Mesenchymal stem cell (in vitro differentiated cells and primary cell): Measurements from ENCODE around the gene KDM1B.
A peak's percentile ranks its signal among the peaks of the same experiment; 100 is the strongest.

Experiments used
- DNase-seq: peaks from one replicate; pipeline ENCODE4 v3.0.0-alpha.2; 2013
- H2AFZ ChIP-seq: one replicate; pipeline ENCODE4 v1.6.1; 2013; ENCODE audit warnings: low read depth, mild to moderate bottlenecking, control low read depth, inconsistent platforms, low read length, moderate library complexity
- H2AK5ac ChIP-seq: 2 replicates; pipeline ENCODE4 v1.6.1; 2013; ENCODE audit warnings: low read length, moderate library complexity, mild to moderate bottlenecking, inconsistent platforms; ENCODE audit not compliant: severe bottlenecking
- H2BK120ac ChIP-seq: one replicate; pipeline ENCODE4 v1.6.1; 2013; ENCODE audit warnings: low read depth, mild to moderate bottlenecking, inconsistent platforms, low read length, moderate library complexity
- H2BK12ac ChIP-seq, 2 experiments: one replicate each; pipeline ENCODE4 v1.6.1; 2013; ENCODE audit warnings: inconsistent platforms in 2 of 2, low read length in 2 of 2, mild to moderate bottlenecking in 2 of 2, moderate library complexity in 2 of 2, control low read depth in 1 of 2
- H2BK15ac ChIP-seq: one replicate; pipeline ENCODE4 v1.6.1; 2013; ENCODE audit warnings: mild to moderate bottlenecking, low read depth, inconsistent platforms; ENCODE audit not compliant: poor library complexity, severe bottlenecking
- H2BK5ac ChIP-seq: 2 replicates; pipeline ENCODE4 v1.6.1; 2013; ENCODE audit warnings: low read depth, mild to moderate bottlenecking, low read length, control low read depth, inconsistent platforms; ENCODE audit not compliant: poor library complexity, severe bottlenecking
- H3K14ac ChIP-seq, 2 experiments: one replicate each; pipeline ENCODE4 v1.6.1; 2013; ENCODE audit warnings: inconsistent platforms in 2 of 2, low read length in 2 of 2, control low read depth in 1 of 2, mild to moderate bottlenecking in 1 of 2, moderate library complexity in 1 of 2
- H3K18ac ChIP-seq, 2 experiments: one replicate each; pipeline ENCODE4 v1.6.1; 2013; ENCODE audit warnings: inconsistent platforms in 2 of 2, low read length in 2 of 2, control low read depth in 1 of 2, low read depth in 1 of 2, mild to moderate bottlenecking in 1 of 2
- H3K23ac ChIP-seq, 2 experiments: one replicate each; pipeline ENCODE4 v1.6.1; 2013; ENCODE audit warnings: inconsistent platforms in 2 of 2, low read length in 2 of 2, mild to moderate bottlenecking in 2 of 2, moderate library complexity in 2 of 2, control low read depth in 1 of 2
- H3K27ac ChIP-seq: 2 replicates; pipeline ENCODE4 v1.5.1; 2013; ENCODE audit warnings: mild to moderate bottlenecking, moderate library complexity, low read length, control low read depth, inconsistent platforms; ENCODE audit not compliant: poor library complexity, severe bottlenecking
- H3K27me3 ChIP-seq, 2 experiments: 2 replicates each; pipeline versions ENCODE4 v1.6.1 to v1.7.0; 2013; ENCODE audit warnings: low read length in 2 of 2, mild to moderate bottlenecking in 2 of 2, moderate library complexity in 2 of 2, control low read depth in 1 of 2, inconsistent platforms in 1 of 2; ENCODE audit not compliant: control insufficient read depth in 1 of 2, insufficient read depth in 1 of 2
- H3K36me3 ChIP-seq, 2 experiments: 2 replicates each; pipeline versions ENCODE4 v1.6.1 to v1.7.0; 2013; ENCODE audit warnings: low read length in 2 of 2, control low read depth in 1 of 2, inconsistent platforms in 1 of 2, low read depth in 1 of 2, mild to moderate bottlenecking in 1 of 2; ENCODE audit not compliant: insufficient read depth in 2 of 2, control insufficient read depth in 1 of 2
- H3K4ac ChIP-seq, 2 experiments: one replicate each; pipeline ENCODE4 v1.6.1; 2013; ENCODE audit warnings: inconsistent platforms in 2 of 2, low read length in 2 of 2, mild to moderate bottlenecking in 2 of 2, moderate library complexity in 2 of 2, control low read depth in 1 of 2, low read depth in 1 of 2
- H3K4me1 ChIP-seq: 2 replicates; pipeline ENCODE4 v1.6.1; 2013; ENCODE audit warnings: low read depth, low read length, control low read depth; ENCODE audit not compliant: control insufficient read depth, insufficient read depth
- H3K4me2 ChIP-seq: 2 replicates; pipeline ENCODE4 v1.6.1; 2013; ENCODE audit warnings: low read length, mild to moderate bottlenecking, inconsistent platforms; ENCODE audit not compliant: poor library complexity, severe bottlenecking
- H3K4me3 ChIP-seq, 2 experiments: 2 replicates each; pipeline versions ENCODE4 v1.5.1 to v1.7.0; 2013; ENCODE audit warnings: low read length in 2 of 2, mild to moderate bottlenecking in 2 of 2, control low read depth in 1 of 2, low read depth in 1 of 2; ENCODE audit not compliant: insufficient read depth in 1 of 2
- H3K79me1 ChIP-seq: replicated peaks from 2 replicates; pipeline ENCODE4 v1.6.1; 2013; ENCODE audit warnings: mild to moderate bottlenecking, control low read depth, low read length, inconsistent platforms; ENCODE audit not compliant: poor library complexity, severe bottlenecking
- H3K9ac ChIP-seq: 2 replicates; pipeline ENCODE4 v1.7.0; 2013; ENCODE audit warnings: mild to moderate bottlenecking, low read length, moderate library complexity
- H3K9me3 ChIP-seq: 2 replicates; pipeline ENCODE4 v1.7.0; 2013; ENCODE audit warnings: mild to moderate bottlenecking, low read length; ENCODE audit not compliant: control insufficient read depth
- H4K8ac ChIP-seq: one replicate; pipeline ENCODE4 v1.6.1; 2013; ENCODE audit warnings: inconsistent platforms, mild to moderate bottlenecking, low read length, moderate library complexity
- H4K91ac ChIP-seq: one replicate; pipeline ENCODE4 v1.6.1; 2013; ENCODE audit warnings: mild to moderate bottlenecking, low read length, inconsistent platforms
- WGBS: methylation state at CpG from one replicate; pipeline ENCODE4 v1.1.7; 2013; ENCODE audit warnings: mixed read lengths; 5-methylcytosine and 5-hydroxymethylcytosine counted together

Gene KDM1B

GRCh38 chr6:18186033-18186432 lies 30.8 kb downstream of the KDM1B start:
- Histone ChIP-seq H3K27ac (no peak overlapping the region), H3K9me3 (no peaks in the 10 kb centered on the region), H3K27me3 (no peaks in the 10 kb centered on the region), H2AFZ (peak overlapping the region; percentile 57), H3K36me3 (peaks cover 4 to 14% of the 10 kb centered on the region in 2 experiments), H4K8ac (no peak overlapping the region), H3K4ac (no peak overlapping the region), H3K18ac (no peak overlapping the region), H2BK5ac (no peak overlapping the region), H3K4me3 (no peak overlapping the region), H3K23ac (no peak overlapping the region), H2BK120ac (no peak overlapping the region), H2AK5ac (no peak overlapping the region), H3K4me2 (no peak overlapping the region), H3K4me1 (peaks cover 6% of the 10 kb centered on the region), H2BK12ac (no peak overlapping the region), H4K91ac (no peak overlapping the region), H3K9ac (no peak overlapping the region), H3K79me1 (no peaks in the 10 kb centered on the region), H3K14ac (no peak overlapping the region), H2BK15ac (no peak overlapping the region)
- peak; percentile 9 for DNase-seq
- 54% methylated on average over 2 of the region's 2 CpGs for WGBS

DNA sequence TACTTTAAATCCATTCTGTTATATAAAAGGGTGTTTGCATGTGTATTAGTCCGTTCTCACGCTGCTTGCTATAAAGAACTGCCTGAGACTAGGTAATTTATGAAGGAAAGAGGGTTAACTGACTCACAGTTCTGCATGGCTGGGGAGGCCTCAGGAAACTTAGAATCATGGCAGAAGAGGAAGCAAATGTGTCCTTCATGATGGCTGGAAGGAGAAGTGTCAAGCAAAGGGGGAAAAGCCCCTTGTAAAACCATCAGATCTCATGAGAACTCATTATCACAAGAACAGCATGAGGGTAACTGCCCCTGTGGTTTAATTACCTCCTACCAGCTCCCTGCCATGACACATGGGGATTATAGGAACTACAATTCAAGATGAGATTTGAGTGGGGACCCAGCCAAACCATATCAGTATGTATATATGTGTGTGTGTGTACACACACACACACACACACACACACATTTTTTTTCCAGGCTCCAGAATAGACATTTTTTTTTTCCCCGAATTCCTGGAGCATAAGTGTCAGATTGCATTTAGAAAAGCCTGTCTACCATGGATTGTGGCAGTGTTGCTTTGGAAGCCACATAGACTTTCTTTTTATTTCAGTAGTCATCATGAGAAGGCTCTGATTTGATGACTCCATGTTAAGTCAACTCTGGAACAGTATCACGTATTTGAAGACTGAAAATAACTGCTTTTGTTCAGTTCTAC lies 31.5 kb downstream of the KDM1B start:
- Histone ChIP-seq H2BK120ac (no peak overlapping the region), H3K79me1 (no peaks in the 10 kb centered on the region), H3K27ac (no peak overlapping the region), H3K9ac (no peak overlapping the region), H3K4me1 (peaks cover 3% of the 10 kb centered on the region), H2BK12ac (no peak overlapping the region), H3K23ac (no peak overlapping the region), H2BK5ac (no peak overlapping the region), H4K8ac (no peak overlapping the region), H2AK5ac (no peak overlapping the region), H2AFZ (no peak overlapping the region), H3K4ac (no peak overlapping the region), H3K4me2 (no peak overlapping the region), H4K91ac (no peak overlapping the region), H3K14ac (no peak overlapping the region), H3K36me3 (peaks cover 4 to 20% of the 10 kb centered on the region in 2 experiments), H3K4me3 (no peak overlapping the region), H3K9me3 (no peaks in the 10 kb centered on the region), H2BK15ac (no peak overlapping the region), H3K18ac (no peak overlapping the region), H3K27me3 (no peaks in the 10 kb centered on the region)
- no peak for DNase-seq
- 86% methylated on average over 4 of the region's 4 CpGs for WGBS

DNA sequence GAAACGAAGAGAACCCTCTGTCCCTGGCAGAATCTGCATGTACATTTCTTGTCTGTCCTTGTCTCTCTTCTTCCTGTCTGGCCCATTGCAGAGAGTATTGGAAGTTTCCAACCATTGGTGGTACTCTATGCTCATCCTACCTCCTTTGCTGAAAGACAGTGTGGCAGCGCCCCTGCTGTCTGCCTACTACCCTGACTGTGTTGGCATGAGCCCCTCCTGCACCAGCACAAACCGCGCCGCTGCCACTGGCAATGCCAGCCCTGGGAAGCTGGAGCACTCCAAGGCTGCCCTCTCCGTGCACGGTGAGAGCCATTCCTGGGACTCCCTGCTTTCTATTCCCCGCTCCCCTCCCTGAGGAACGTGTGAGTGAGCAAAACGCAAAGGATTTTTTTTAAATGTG lies 32.5 kb downstream of the KDM1B start:
- H3K23ac ChIP-seq = no peak overlapping the region
- H3K27me3 ChIP-seq = no peaks in the 10 kb centered on the region
- H3K4me2 ChIP-seq = no peak overlapping the region
- H2BK15ac ChIP-seq = no peak overlapping the region
- no peak overlapping the region for H3K4ac ChIP-seq
- H2BK120ac ChIP-seq = no peak overlapping the region
- peaks cover 4 to 27% of the 10 kb centered on the region in 2 experiments for H3K36me3 ChIP-seq
- peak overlapping the region; percentile 80 for H4K91ac ChIP-seq
- H3K9ac ChIP-seq = no peak overlapping the region
- no peak overlapping the region for H3K27ac ChIP-seq
- peaks cover 3% of the 10 kb centered on the region for H3K4me1 ChIP-seq
- WGBS = 95% methylated on average over 10 of the region's 10 CpGs
- H2BK12ac ChIP-seq = no peak overlapping the region
- no peak overlapping the region for H2AFZ ChIP-seq
- no peak overlapping the region for H3K4me3 ChIP-seq
- H3K79me1 ChIP-seq = no peaks in the 10 kb centered on the region
- no peaks in the 10 kb centered on the region for H3K9me3 ChIP-seq
- H3K18ac ChIP-seq = no peak overlapping the region
- H3K14ac ChIP-seq = no peak overlapping the region
- no peak overlapping the region for H4K8ac ChIP-seq
- H2BK5ac ChIP-seq = no peak overlapping the region
- H2AK5ac ChIP-seq = no peak overlapping the region
- no peak for DNase-seq

DNA sequence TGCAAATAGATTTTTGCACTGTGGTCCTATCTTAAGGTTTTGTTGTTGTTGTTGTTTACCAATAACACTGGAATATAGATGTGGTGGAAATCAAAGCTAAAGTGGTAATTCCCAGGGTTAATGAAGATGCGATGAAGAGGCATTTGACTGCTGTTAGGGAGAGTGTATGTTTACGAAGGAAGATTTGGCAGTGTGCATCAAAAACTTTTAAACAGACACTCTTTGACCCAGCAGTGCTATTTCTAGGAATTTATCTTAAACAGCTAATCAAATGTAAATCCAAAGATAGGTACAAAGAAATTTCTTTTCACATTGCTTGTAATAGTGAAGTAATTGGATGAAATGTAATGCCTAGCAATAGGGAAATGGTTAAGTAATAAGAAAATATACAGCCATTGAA lies 34.0 kb downstream of the KDM1B start:
- Histone ChIP-seq H3K4ac (no peak overlapping the region), H3K4me2 (no peak overlapping the region), H3K4me1 (peaks cover 3% of the 10 kb centered on the region), H3K14ac (no peak overlapping the region), H2BK15ac (no peak overlapping the region), H3K27ac (no peak overlapping the region), H4K91ac (no peak overlapping the region), H3K27me3 (no peaks in the 10 kb centered on the region), H2AK5ac (no peak overlapping the region), H3K36me3 (peaks cover 5 to 24% of the 10 kb centered on the region in 2 experiments), H3K9ac (no peak overlapping the region), H3K18ac (no peak overlapping the region), H2BK5ac (no peak overlapping the region), H2BK12ac (no peak overlapping the region), H3K4me3 (no peak overlapping the region), H3K23ac (no peak overlapping the region), H2AFZ (no peak overlapping the region), H2BK120ac (no peak overlapping the region), H3K9me3 (no peaks in the 10 kb centered on the region), H4K8ac (no peak overlapping the region), H3K79me1 (no peaks in the 10 kb centered on the region)
- no peak for DNase-seq
- WGBS = 100% methylated on average over 2 of the region's 2 CpGs
